Fibroblast of skin of abdomen (primary cell): Measurements from ENCODE around the gene NDUFAF2.
"Not testable (repeated sequence)": the region's sequence is repeated elsewhere in the genome, so short reads cannot be mapped to it uniquely, and the experiment has no call there.

Experiments
- DNase-seq: peaks from one replicate; pipeline ENCODE4 v3.0.0-alpha.2; 2013

The NDUFAF2 gene

DNA sequence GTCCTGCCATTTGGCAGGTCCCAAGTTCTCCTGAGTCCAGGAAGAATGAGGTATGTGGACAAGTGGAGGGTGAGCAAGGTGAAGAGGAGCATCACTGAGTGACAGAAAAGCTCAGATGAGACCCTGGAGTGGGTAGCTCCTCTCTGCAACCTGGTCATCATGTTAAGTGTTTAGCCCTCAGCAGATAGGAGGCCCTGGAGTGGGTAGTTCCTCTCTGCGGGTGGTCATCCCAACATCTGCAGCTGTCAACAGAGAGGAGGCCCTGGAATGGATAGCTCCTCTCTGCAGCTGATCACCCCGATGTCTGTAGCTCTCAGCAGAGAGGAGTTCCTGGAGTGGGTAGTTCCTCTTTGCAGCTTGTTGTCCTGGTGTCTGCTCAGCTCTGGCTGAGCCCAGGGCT is 48.4 kb downstream of the NDUFAF2 start:
- DNase-seq: no peak

DNA sequence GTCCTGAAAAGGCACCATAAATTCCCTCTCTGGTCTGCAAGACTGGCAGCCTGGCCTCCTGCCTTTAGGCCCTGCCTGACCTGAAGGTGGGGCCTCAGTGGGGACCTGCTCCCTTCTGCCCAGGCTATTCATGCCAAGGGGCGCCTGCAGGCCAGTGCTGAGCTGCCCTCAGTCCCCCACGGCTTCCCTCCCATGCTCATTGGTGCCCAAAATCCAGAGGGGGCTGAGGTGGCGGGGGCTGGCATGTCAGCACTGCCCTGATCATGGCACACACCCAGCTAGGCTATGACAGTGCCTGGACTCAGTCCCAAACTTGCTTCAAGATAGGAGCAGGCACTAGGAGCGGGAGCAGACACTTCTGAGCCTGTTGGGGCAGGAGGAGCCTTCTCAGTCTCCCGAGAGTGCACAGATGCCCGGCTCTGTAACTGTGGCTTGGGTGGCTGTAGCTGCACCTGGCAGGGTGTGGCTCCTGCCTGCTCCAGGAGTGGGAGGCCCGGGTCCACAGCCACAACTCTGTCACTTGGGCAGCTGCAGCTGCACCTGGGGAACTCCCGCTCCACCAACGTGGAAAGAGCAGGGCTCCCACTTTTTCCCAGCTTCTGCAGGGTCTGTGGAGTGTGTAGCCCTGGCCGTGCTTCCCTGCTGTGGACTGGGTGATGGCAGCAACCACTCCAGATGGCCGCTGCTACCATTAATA is 49.0 kb downstream of the NDUFAF2 start:
- DNase-seq: no peak

DNA sequence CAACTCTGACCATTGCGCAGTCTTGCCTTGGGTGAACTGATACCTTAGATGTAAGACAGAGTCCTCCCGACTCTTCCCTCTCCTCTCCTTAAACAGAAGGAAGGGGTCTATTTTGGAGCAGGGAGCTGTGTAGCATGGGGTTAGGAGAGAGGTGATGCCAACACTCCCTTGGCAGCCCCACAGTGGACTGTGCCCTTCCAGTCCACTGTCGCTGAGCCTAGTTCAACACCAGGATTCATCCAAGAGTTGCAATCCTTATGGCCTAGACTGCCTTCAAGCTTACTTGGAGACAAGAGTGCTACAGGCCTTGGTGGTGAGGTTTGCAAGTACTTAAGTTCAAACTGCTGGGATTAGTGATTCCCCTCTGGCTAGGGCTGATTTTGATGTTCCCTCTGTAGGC is 51.4 kb downstream of the NDUFAF2 start:
- no peak for DNase-seq

DNA sequence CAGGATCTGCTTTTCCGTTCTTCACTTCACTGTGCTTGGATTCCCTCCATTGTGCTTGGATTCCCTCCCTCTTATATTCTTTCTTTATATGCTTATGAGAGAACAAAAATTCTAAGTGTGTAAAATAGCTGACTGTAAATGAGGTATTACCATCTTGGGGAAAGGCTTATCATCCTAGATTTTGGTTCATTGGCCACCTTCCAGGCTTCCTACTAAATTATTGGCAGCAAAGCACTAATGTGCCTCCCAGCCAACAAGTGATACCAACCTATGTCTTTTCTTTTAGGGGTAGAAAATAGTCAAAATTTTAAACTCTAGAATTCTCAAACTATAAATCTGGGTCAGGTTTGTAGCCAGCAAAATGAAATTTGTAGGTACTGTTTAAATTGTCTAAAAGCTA is 52.7 kb downstream of the NDUFAF2 start:
- DNase-seq: no peak

DNA sequence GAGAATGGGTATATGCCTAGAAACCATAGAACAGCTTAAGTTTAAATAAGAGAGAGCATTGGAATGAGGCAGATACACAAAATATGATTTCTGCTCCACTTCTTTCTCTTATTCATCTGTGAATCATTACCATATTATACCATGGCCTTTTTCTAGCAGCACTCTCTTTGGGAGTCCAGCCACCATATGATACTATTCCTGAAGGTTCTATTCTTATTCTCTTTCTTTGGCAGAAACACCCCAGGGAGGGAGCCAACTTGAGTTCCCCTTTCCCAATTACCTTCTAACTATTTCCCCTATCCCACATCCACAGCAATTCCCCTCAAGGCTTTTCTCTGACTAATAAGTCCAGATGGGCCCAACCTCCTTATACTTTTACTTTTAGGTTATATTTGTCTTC is 55.9 kb downstream of the NDUFAF2 start:
- no peak for DNase-seq

DNA sequence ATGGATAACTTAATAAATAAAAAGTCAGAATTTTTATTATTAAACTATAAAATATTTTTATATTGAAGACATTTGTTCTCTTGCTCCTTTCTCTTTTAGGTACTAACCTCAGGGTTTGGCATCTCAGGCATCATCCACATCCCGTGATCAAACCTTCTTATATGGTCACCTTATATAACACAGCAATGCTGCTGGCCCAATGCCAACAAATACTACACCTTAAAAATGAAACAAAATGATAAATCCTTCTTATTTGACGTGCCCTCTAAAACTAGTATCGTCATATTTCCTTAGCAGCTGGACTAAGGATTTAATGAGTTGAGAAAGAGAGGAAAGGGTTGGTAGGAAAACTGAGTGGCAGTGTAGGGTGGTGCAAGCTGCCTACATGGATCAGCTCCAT is 56.6 kb downstream of the NDUFAF2 start:
- DNase-seq: no peak

DNA sequence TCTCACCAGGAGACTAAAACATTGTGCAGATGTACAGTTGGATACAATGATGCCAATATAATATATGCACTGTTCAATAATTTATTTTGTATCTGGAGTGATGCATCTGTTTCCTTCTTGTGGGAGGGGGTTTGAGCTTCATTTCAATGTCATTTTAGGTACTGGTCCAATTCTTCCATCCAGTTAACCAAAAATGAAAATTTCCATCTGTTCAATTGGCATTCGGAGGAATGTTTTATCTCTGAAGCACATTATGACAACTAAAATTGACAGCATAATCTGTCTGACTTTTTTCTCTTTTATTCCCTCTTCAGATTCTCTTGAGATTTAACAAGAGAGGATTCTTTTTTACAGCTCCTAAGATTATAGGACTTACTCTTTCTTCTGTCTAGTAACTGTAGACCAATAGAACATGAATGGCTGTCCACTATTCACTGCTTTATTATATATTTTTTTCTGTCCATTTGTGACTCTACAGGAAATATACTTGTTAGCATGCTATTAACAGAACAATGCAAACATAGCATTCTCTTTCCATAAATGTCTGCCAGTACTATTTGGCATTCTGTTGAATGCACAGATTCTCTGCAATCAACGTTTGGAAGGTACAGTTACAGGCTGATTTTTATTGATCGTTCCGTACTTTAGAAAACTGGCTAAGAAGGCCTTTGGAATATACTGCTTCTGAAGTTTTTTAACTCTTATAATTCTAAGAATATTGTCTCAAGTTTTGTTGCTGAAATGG is 57.8 kb downstream of the NDUFAF2 start:
- no peak for DNase-seq

DNA sequence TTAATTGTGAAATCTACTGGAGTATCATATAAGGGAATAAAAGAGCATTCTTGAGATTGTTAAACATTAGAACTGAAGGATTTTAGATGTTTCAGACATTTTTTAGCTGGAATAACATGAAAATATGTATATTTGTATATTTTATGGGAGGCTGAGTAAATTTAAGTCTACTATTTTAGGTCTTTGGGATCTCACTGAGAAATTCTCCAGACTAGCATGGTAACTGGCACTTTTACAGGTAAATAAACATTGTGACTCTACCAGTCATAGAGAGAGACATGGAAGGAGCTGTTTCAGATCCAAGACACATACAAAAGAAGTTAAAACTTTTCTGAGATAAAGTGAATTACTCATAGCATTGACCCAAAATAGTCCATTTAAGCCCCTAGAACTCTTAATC is 59.4 kb downstream of the NDUFAF2 start:
- DNase-seq: no peak

DNA sequence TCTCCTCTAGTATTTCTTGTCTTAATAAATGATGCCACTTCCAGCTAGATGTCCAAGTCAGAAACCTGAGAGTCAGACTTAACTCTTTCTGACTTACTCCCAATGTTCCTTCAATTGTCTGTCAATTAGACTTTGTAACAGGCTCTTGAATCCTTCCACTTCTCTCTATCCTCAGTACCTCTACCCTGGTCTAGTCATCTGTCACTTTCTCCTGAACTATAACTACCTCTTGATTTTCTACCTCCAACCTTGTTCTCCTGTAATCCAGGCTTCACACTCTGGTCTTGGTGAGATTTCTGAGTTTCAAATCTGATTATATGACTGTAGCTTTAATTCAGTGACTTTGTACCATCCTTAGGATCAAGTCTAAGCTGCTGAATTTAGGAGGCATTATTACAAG is 64.9 kb downstream of the NDUFAF2 start:
- no peak for DNase-seq

DNA sequence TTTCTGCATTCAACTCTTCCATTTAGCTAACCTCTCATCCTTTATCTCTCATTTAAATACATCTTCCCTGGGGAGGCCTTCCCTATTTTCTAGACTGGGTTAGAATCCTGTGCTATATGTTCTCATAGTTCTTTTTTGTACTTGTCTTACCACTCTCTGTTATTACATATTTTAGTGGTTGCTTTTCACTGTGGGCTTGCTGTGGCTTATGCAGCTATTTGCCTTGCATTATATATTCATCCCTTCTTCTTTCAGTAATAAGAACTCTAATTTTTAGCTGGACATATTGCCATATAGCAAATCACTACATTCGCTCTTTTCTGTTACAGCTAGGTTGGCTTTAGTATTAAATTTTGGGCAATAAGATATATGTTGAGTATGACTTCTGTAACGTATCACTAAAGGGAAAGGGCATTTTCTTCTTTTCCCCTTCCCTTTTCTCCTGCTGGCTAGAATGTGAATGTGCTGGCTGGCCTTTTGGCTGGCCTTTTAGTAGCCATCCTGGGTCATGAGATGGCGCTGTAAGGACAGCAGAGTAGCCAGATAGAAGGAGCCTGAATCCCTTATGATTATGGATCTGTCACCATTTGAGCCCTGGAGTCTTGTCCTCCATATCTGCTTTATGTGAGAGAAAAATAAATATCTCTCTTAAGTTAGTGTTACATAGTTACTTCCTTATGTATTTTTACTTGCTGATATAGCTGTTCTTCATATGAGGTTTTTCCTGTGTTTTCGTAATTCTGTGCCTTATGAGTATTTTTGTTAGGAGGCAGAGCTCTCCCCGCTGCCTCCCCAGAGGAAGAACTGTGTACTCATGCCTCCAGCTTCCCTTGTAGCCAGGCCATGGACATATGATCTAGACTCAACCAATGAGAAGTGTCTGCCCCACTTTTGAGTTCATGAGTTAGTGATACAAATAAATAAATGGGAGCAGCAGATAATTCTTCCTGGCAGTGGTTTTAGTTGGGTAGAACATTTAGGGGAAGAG is 65.8 kb downstream of the NDUFAF2 start:
- DNase-seq: no peak

DNA sequence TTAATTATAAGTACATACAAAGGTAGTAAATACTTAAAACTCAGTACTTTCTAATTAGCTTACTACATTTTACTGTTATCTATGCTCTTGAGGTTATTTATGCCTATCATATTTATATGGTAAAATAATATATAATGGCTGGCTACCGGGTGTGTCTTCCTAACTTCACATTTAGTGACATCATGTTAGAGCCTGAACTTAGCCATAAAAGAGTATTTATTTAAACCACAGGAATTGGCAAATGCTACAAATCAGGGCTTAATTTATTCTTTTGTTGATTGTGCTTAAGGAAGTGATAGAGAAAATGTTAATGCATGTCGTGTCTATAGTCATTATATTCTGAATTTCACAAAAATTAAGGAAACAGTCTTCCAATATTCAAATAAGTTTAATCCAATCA is 73.1 kb downstream of the NDUFAF2 start:
- no peak for DNase-seq

DNA sequence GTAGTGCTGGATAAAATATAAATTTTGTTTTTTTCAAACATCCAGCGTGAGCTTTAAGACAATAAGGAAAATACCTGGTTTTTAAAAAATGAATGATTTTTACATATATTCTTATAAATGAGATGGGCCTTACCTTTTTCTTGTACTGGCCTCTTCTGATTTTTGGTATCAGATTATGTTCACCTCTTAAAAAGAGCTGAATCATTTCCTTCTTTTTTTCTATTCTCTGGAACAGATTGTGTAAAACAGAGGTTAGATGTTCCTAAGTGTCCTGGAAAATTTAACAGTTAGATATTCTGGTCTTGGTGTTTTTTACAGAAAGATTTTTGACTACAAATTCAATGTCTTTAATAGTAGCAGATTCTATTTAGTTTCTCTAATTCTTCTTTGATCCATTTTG is 74.6 kb downstream of the NDUFAF2 start:
- no peak for DNase-seq

DNA sequence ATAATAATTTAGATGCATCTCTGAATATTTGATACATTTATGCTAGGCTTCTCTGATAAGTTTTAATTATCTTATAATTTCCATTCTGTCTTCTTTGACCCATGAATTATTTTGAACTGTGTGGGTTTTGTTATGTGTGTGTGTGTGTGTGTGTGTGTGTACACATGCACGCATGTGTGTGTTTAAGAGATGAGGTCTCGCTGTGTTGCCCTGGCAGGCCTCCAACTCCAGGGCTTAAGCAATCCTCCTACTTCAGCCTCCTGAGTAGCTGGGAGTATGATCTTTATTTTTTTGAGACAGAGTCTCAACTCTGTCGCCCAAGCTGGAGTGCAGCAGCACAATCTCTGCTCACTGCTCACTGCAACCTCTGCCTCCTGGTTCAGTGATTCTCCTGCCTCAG is 75.4 kb downstream of the NDUFAF2 start:
- peak; percentile 35 for DNase-seq

DNA sequence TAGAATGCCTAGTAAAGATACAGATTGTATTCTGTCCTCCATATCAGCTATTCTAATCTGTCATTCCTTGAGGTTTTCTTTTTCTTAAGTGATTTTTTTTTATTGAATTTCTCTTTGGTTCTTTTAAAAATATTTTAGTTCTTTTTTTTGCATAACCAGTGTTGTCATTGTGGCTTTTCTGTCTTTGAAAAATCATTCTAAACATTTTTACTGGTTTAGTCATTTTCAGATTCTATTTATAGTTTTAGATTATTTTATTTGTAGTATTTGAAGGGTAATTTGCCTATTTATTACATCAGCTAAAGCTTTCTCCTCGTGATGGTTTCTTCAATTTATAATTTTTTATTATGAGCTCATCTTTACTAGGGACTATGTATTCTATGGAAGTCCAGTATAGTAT is 78.1 kb downstream of the NDUFAF2 start:
- DNase-seq: peak; percentile 62

DNA sequence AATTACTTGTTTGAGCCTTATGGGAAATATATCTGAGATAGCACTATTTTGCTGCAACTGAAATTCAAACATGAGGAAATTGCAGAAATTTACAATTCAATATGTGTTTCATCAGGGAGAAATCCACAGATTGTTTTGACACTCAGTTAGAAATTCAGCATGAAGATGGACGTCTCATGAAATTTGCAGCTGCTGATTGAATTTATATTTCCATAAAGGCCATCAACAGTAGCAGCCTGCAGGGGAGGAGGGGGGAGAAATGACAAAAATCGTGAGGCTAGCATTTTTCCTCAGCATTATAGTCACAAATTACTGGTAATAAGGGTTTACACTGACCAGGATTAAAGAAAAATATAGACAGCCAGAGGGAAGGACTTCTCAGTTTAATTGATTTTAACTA is 81.0 kb downstream of the NDUFAF2 start:
- DNase-seq: no peak

DNA sequence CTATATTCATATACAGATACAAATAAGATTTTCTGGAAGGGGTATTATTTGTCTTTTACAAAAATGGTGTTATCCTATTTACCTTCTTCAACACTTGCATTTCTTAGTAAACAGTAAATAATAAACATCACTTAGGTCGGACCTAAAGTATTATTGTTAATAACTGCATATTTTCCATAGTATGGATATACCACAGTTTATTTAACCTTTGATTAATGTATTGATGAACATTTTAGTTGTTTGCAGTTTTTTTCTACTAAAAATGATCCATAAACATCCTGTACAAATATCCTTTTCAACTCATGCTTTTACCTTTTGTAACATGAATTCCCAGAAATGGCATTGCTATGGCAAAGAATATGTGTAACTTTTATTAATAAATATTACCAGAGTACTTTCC is 83.4 kb downstream of the NDUFAF2 start:
- no peak for DNase-seq

DNA sequence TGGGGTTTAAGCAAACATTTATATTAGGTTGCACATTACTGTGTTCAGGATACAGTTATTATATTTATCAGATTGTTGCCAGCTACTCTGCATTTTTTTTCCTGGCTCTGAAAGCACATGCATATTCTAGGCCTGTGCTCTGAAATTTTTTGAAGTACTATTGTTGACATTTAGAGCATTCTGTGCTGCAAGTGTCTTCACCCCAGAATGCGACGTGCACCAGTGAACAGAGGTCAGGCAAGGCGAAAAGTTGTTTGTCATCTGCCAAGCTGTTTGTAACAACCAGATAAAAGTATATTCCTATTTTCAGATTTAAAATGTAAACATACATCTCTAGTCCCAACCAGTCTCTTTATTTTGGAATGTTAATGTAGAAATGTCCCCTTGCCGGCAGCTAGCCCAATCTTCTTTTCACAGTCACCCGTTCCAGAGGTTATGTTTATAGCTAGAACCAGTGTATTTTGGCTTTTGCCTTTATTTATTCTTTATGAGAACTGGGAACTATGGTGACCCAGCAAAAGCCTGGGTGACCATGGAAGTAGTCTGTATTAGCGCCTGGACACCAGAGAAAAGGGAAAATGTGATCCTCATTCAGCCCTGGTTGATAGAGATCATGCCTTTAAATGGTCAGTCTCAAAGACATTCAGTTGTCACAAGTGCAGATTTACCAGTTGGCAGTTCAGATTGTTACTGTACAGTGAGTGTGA is 84.6 kb downstream of the NDUFAF2 start:
- DNase-seq: no peak

DNA sequence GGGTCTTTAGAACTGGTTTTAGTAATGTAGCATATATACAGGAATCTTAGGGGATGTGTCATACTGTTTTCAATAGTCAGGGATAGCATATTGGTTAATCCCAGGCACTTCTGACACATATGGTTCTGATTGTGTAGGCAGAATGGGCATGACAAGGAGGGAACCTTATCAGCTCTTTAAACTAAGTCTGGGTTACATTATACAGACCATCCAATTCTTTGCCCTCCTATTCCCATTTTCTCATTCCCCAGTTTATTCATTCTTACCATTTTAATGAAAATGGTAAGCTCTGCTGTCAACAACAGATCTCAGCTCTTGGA is 85.1 kb downstream of the NDUFAF2 start:
- DNase-seq: peak; percentile 79

DNA sequence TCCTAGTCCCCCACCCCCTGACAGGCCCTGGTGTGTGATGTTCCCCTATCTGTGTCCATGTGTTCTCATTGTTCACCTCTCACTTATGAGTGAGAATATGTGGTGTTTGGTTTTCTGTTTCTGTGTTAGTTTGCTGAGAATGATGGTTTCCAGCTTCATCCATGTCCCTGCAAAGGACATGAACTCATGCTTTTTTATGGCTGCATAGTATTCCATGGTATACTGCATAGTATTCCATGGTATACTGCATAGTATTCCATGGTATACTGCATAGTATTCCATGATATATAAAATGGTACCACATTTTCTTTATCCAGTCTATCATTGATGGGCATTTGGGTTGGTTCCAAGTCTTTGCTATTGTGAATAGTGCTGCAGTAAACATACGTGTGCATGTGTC is 86.3 kb downstream of the NDUFAF2 start:
- not testable (repeated sequence) for DNase-seq

DNA sequence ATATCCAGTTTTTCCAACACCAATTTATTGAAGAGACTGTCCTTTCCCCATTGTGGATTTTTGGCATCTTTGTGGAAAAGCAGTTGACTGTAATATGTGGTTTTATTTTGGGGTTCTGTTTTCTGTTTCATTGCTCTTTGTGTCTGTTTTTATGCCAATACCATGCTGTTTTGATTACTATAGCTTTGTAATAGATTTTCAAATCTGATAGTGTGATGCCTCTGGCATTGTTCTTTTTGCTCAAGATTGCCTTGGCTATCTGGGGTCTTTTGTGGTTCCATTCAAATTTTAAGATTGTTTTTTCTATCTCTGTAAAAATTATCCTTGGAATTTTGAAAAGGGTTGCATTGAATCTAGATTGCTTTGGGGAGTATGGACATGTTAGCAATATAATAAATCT is 99.5 kb downstream of the NDUFAF2 start:
- DNase-seq: no peak

DNA sequence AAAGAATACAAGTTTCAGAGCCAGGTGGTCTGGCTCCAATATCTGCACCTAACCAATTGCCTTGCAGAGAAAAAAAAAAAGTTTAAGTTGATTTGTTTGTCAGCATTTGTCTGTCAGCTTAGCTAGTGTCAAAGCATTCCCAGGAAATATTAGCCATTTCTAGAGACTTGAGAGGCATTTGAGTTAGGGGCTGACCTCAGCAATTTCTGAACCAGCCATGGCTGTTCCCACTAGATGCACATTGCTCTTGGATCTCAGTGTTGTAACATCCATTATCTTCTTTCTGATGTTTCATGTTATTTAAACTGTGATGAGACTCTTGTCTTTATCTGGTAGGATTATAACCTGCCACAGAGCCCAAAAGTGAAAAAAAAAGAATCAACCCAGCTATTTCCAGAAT is 102.3 kb downstream of the NDUFAF2 start:
- no peak for DNase-seq

DNA sequence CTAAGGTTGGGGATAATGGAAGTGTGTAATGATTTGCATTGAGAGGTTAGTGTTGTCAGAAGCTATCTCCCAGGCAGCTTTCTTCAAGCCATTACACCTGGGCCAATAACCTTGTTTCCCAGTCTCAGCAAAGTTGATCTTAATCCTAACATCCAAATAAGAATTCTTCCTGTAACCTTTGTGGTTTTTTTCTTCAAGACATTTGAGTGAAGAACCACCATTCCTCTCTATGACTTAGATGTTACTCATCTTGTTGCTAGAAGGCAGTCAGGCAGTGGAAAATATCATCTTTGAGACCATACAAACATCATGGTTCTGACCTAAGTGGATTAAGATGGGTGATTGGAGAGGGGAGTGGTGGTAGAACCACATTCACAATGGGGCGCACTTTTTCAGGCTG is 103.5 kb downstream of the NDUFAF2 start:
- DNase-seq: peak; percentile 84

DNA sequence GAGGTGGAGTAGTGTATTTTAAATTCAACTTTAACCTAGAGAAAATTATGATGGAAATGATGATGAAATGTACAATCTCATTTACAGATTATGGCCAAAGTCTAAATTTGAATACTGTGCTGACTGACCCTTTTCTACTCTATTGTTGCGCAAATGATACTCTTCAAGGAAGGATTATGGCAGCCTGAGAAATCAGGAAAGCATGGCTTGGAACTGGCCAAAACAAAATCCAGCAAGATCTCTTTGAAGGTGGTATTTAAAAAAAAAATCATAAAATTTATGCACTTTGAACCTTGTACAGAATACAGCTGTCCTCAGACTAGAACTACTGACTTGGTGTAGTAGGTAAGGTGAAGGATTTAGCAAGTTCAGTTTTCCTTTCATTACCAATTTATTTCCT is 105.3 kb downstream of the NDUFAF2 start:
- no peak for DNase-seq
